Right cardiac atrium (tissue), 5 donors: ENCODE results near the gene ECT2. TPM values are rescaled to one million over a fixed set of nuclear protein-coding genes. Genes with fewer than 3 reads are reported as not detected.

ENCODE experiments used
- ATAC-seq, 2 donors: fragments of 200-7000 bp; cut with Tn5 transposase; one replicate each; pipeline versions ENCODE4 v1.8.0 to v1.9.1; 2020; ENCODE audit warnings: moderate library complexity in 2 of 2, mild to moderate bottlenecking in 1 of 2
- DNase-seq, 3 donors: peaks; one replicate each; pipeline ENCODE4 v3.0.0-alpha.2; 2020
- H3K27ac ChIP-seq: one replicate; pipeline ENCODE4 v1.5.1; 2013; ENCODE audit warnings: mild to moderate bottlenecking, low read length, control low read depth, moderate library complexity
- H3K27me3 ChIP-seq: one replicate; pipeline ENCODE4 v1.6.1; 2013; ENCODE audit not compliant: control insufficient read depth, insufficient read depth
- H3K4me1 ChIP-seq: one replicate; pipeline ENCODE4 v1.6.1; 2013; ENCODE audit warnings: low read length; ENCODE audit not compliant: control insufficient read depth, insufficient read depth
- H3K4me3 ChIP-seq: one replicate; pipeline ENCODE4 v1.5.1; 2013; ENCODE audit warnings: low read length, control low read depth
- H3K9me3 ChIP-seq: one replicate; pipeline ENCODE4 v1.6.1; 2013; ENCODE audit warnings: low read length; ENCODE audit not compliant: control insufficient read depth
- WGBS: extraction: QIAGEN DNeasy Blood & Tissue Kit; methylation state at CpG from one replicate; pipeline ENCODE4 v1.1.7; 2013; 5-methylcytosine and 5-hydroxymethylcytosine counted together
- intact Hi-C, 4 donors: fragments of 100-400 bp; cut with DNase I; formaldehyde crosslinking; loops; one replicate each; pipeline versions ENCODE4 v1.11.0 to v1.14.0; 2022 to 2023
- polyA plus RNA-seq: library from polyadenylated mRNA; stranded (reverse); fragments of 200-250 nt; gene quantifications from one replicate; pipeline ENCODE4 v1.2.3, GENCODE V29; 2013
- total RNA-seq, 4 donors: library from RNA; stranded (reverse); fragmentation: NEBNext Ultra II Directional; extraction: Animal tissue kit (Norgen Biotek cat#: 25700); gene quantifications; one replicate each; pipeline ENCODE4 v1.2.1, GENCODE V29; 2021
- donor health status: healthy with polysubstance abuse.
- donor health status: DM: no; HTN: yes; CAD: no.
- donor health status: DM: no; HTN: no; CAD: no.
- donor health status: DM: no; HTN: yes; CAD: no; lungs with severe emphysema.
- donor health status: DM: yes; HTN: yes; CAD: no.

ECT2 gene
- total and polyA plus RNA-seq, 5 donors, result 1.6 to 5.6 (median 5.2) TPM

- H3K27me3 ChIP-seq, result no peaks in the 10 kb centered on the region
- H3K27ac ChIP-seq, result no peak overlapping the region
- H3K4me1 ChIP-seq, result no peaks in the 10 kb centered on the region
- intact Hi-C loops, result loop anchor here in 3 of 4 donors (5.0 to 10.0 kb wide), 2 partner anchors 205 to 208 kb away; no protein-coding TSS in a partner anchor
- no peak overlapping the region for H3K4me3 ChIP-seq
- DNase-seq, result peak in 1 of 3 donors; percentile 30
- 25% methylated on average over 4 of the region's 4 CpGs for WGBS
- peak in 1 of 2 donors; percentile 35 for ATAC-seq
- H3K9me3 ChIP-seq, result no peaks in the 10 kb centered on the region
Measured at GRCh38 chr3:172839679-172840078, 89.2 kb downstream of the ECT2 start.

GRCh38 chr3:172840463-172840862 lies 89.9 kb downstream of the ECT2 start:
- Histone ChIP-seq H3K27ac (no peak overlapping the region), H3K4me3 (no peak overlapping the region), H3K27me3 (no peaks in the 10 kb centered on the region), H3K4me1 (no peaks in the 10 kb centered on the region), H3K9me3 (no peaks in the 10 kb centered on the region)
- no peak for ATAC-seq
- no peak for DNase-seq
- WGBS, result 77% methylated on average over 4 of the region's 4 CpGs
- intact Hi-C loops, result no loop called here

- no peaks in the 10 kb centered on the region for H3K4me1 ChIP-seq
- intact Hi-C loops, result no loop called here
- DNase-seq (no peak), ATAC-seq (no peak)
- H3K9me3 ChIP-seq, result no peaks in the 10 kb centered on the region
- H3K27ac ChIP-seq, result no peak overlapping the region
- H3K27me3 ChIP-seq, result no peaks in the 10 kb centered on the region
- WGBS, result 67% methylated on average over 4 of the region's 4 CpGs
- H3K4me3 ChIP-seq, result no peak overlapping the region
Measured at GRCh38 chr3:172840913-172841312, 90.4 kb downstream of the ECT2 start.

GRCh38 chr3:172844428-172844827 lies 93.9 kb downstream of the ECT2 start:
- Histone ChIP-seq H3K27ac (no peak overlapping the region), H3K4me3 (no peak overlapping the region), H3K27me3 (no peaks in the 10 kb centered on the region), H3K4me1 (no peaks in the 10 kb centered on the region), H3K9me3 (no peaks in the 10 kb centered on the region)
- WGBS, result 38% methylated on average over 4 of the region's 4 CpGs
- intact Hi-C loops, result no loop called here
- DNase-seq (no peak), ATAC-seq (no peak)

GRCh38 chr3:172846103-172846561 lies 95.6 kb downstream of the ECT2 start:
- intact Hi-C loops, result no loop called here
- DNase-seq (no peak), ATAC-seq (no peak)
- no peak overlapping the region for H3K27ac ChIP-seq
- H3K27me3 ChIP-seq, result no peaks in the 10 kb centered on the region
- no peaks in the 10 kb centered on the region for H3K4me1 ChIP-seq
- WGBS, result 58% methylated on average over 4 of the region's 4 CpGs
- H3K9me3 ChIP-seq, result no peaks in the 10 kb centered on the region
- no peak overlapping the region for H3K4me3 ChIP-seq

GRCh38 chr3:172846706-172847105 lies 96.2 kb downstream of the ECT2 start:
- WGBS, result 78% methylated on average over 2 of the region's 2 CpGs
- no peak overlapping the region for H3K27ac ChIP-seq
- no peaks in the 10 kb centered on the region for H3K9me3 ChIP-seq
- intact Hi-C loops, result no loop called here
- no peaks in the 10 kb centered on the region for H3K27me3 ChIP-seq
- ATAC-seq (no peak), DNase-seq (no peak)
- H3K4me1 ChIP-seq, result no peaks in the 10 kb centered on the region
- H3K4me3 ChIP-seq, result no peak overlapping the region

GRCh38 chr3:172847292-172847691 lies 96.8 kb downstream of the ECT2 start:
- no peak for DNase-seq
- ATAC-seq, result no peak
- no peaks in the 10 kb centered on the region for H3K27me3 ChIP-seq
- H3K4me3 ChIP-seq, result no peak overlapping the region
- H3K9me3 ChIP-seq, result no peaks in the 10 kb centered on the region
- no peaks in the 10 kb centered on the region for H3K4me1 ChIP-seq
- H3K27ac ChIP-seq, result no peak overlapping the region
- intact Hi-C loops, result no loop called here

- WGBS, result 25% methylated on average over 1 of the region's 1 CpG
- ATAC-seq, result no peak
- DNase-seq, result no peak
Measured at GRCh38 chr3:172848910-172849309, 98.4 kb downstream of the ECT2 start.

GRCh38 chr3:172853005-172853404 lies 102.5 kb downstream of the ECT2 start:
- intact Hi-C loops, result no loop called here

More at GRCh38 chr3:172848910-172849309, 98.4 kb downstream of the ECT2 start:
- no peak overlapping the region for H3K4me3 ChIP-seq
- no peaks in the 10 kb centered on the region for H3K27me3 ChIP-seq
- H3K9me3 ChIP-seq, result no peaks in the 10 kb centered on the region
- intact Hi-C loops, result no loop called here
- no peaks in the 10 kb centered on the region for H3K4me1 ChIP-seq
- no peak overlapping the region for H3K27ac ChIP-seq

GRCh38 chr3:172853921-172854666 lies 103.6 kb downstream of the ECT2 start:
- Histone ChIP-seq H3K27ac (no peak overlapping the region), H3K9me3 (no peaks in the 10 kb centered on the region), H3K27me3 (no peaks in the 10 kb centered on the region), H3K4me1 (no peaks in the 10 kb centered on the region), H3K4me3 (no peak overlapping the region)
- DNase-seq (no peak), ATAC-seq (no peak)
- intact Hi-C loops, result no loop called here
- 78% methylated on average over 3 of the region's 3 CpGs for WGBS

More at GRCh38 chr3:172853005-172853404, 102.5 kb downstream of the ECT2 start:
- no peak for DNase-seq
- no peak for ATAC-seq
- H3K27me3 ChIP-seq, result no peaks in the 10 kb centered on the region
- no peaks in the 10 kb centered on the region for H3K9me3 ChIP-seq
- WGBS, result 94% methylated on average over 1 of the region's 1 CpG
- H3K4me3 ChIP-seq, result no peak overlapping the region
- H3K4me1 ChIP-seq, result no peaks in the 10 kb centered on the region
- no peak overlapping the region for H3K27ac ChIP-seq

GRCh38 chr3:172855037-172855436 lies 104.5 kb downstream of the ECT2 start:
- no peak for ATAC-seq
- H3K4me1 ChIP-seq, result no peaks in the 10 kb centered on the region
- H3K27ac ChIP-seq, result no peak overlapping the region
- DNase-seq, result no peak
- H3K9me3 ChIP-seq, result no peaks in the 10 kb centered on the region
- no peaks in the 10 kb centered on the region for H3K27me3 ChIP-seq
- H3K4me3 ChIP-seq, result no peak overlapping the region
- intact Hi-C loops, result no loop called here
